Tibial nerve (tissue), 4 donors: Measurements from ENCODE around the gene EFNB3. TPM values are rescaled to one million over a fixed set of nuclear protein-coding genes. Genes with fewer than 3 reads are reported as not detected.

Source experiments
- DNase-seq, 2 donors: peaks; one replicate each; pipeline ENCODE4 v3.0.0-alpha.2; 2019; ENCODE audit warnings: low spot score in 2 of 2
- H3K27ac ChIP-seq, 4 donors: fragments of 200-600 bp; sonication (generic) in 3 of 4; one replicate each; pipeline ENCODE4 v1.5.1; 2017 to 2019; ENCODE audit warnings: mild to moderate bottlenecking in 1 of 4
- H3K27me3 ChIP-seq, 2 donors: fragments of 200-600 bp; sonication (generic) in 1 of 2; one replicate each; pipeline versions ENCODE4 v1.5.1 to v1.6.0; 2017 to 2019
- H3K36me3 ChIP-seq, 3 donors: fragments of 200-600 bp; sonication (generic); one replicate each; pipeline ENCODE4 v1.5.1; 2018 to 2019
- H3K4me1 ChIP-seq, 4 donors: fragments of 200-600 bp; sonication (generic) in 3 of 4; one replicate each; pipeline ENCODE4 v1.5.1; 2017 to 2019
- H3K4me3 ChIP-seq, 4 donors: fragments of 200-600 bp; sonication (generic) in 3 of 4; one replicate each; pipeline ENCODE4 v1.5.1; 2017 to 2019; ENCODE audit warnings: mild to moderate bottlenecking in 1 of 4, moderate library complexity in 1 of 4
- H3K9me3 ChIP-seq, 4 donors: fragments of 200-600 bp; sonication (generic) in 3 of 4; one replicate each; pipeline ENCODE4 v1.5.1; 2017 to 2019
- CTCF ChIP-seq, 5 experiments: fragments of 200-600 bp in 3 of 5; fragments of 450-650 bp in 2 of 5; sonication (generic) in 3 of 5; IDR thresholded peaks; one replicate each; pipeline ENCODE4 v1.5.1; 2016 to 2019; ENCODE audit warnings: antibody characterized with exemption in 5 of 5, mild to moderate bottlenecking in 3 of 5, moderate library complexity in 2 of 5
- EP300 ChIP-seq, 2 donors: sonication (generic); formaldehyde crosslinking; IDR thresholded peaks; one replicate each; pipeline ENCODE4 v1.6.1; 2017; ENCODE audit warnings: antibody characterized with exemption in 2 of 2, mild to moderate bottlenecking in 1 of 2
- POLR2A ChIP-seq, 2 donors: fragments of 450-650 bp; IDR thresholded peaks; one replicate each; pipeline ENCODE4 v1.6.1; 2017; ENCODE audit warnings: antibody characterized with exemption in 2 of 2, mild to moderate bottlenecking in 2 of 2, moderate library complexity in 2 of 2
- WGBS, 2 donors: methylation state at CpG; one replicate each; pipeline ENCODE4 v1.1.5; 2018; 5-methylcytosine and 5-hydroxymethylcytosine counted together
- total RNA-seq, 4 donors: library from RNA; depleted of rRNA; stranded (reverse); fragments of >200 nt; gene quantifications; one replicate each; pipeline ENCODE4 v1.1.0, GENCODE V29; 2016

EFNB3 gene
- total RNA-seq, 4 donors from 2014 or later, result 0.20 to 0.21 TPM; not detected in 2

- no peaks in the 10 kb centered on the region for H3K27me3 ChIP-seq
- peak overlapping the region; percentile 55 to 80 (median 80) for H3K4me3 ChIP-seq
- WGBS, 2 donors, result 12 to 13% methylated on average over 13 of the region's 13 CpGs
- no peaks in the 10 kb centered on the region for H3K9me3 ChIP-seq
- H3K36me3 ChIP-seq, result peaks cover 0 to 38% (median 0%) of the 10 kb centered on the region in 3 donors
- H3K27ac ChIP-seq, result peak overlapping the region in 3 of 4 donors; percentile 58 to 98 (median 73)
- DNase-seq, result no peak
- H3K4me1 ChIP-seq, result peaks cover 4 to 38% (median 18%) of the 10 kb centered on the region in 4 donors
- TF ChIP-seq CTCF (IDR thresholded peaks at IDR 0.05) (no peak), POLR2A (IDR thresholded peaks at IDR 0.05) (no peak), EP300 (IDR thresholded peaks at IDR 0.05) (no peak)
Observed at GRCh38 chr17:7688808-7689316, 16.1 kb upstream of the EFNB3 start.

- no peak for TF ChIP-seq EP300 (IDR thresholded peaks at IDR 0.05)
- no peak for TF ChIP-seq POLR2A (IDR thresholded peaks at IDR 0.05)
- no peak for TF ChIP-seq CTCF (IDR thresholded peaks at IDR 0.05)
- H3K9me3 ChIP-seq, result no peaks in the 10 kb centered on the region
- H3K27ac ChIP-seq, result no peak overlapping the region
- no peaks in the 10 kb centered on the region for H3K4me1 ChIP-seq
- no peaks in the 10 kb centered on the region for H3K27me3 ChIP-seq
- WGBS, 2 donors, result 91 to 98% methylated on average over 10 of the region's 10 CpGs
- peaks cover 0 to 85% (median 0%) of the 10 kb centered on the region in 3 donors for H3K36me3 ChIP-seq
- DNase-seq, result no peak
- no peak overlapping the region for H3K4me3 ChIP-seq
Observed at GRCh38 chr17:7695586-7695985, 9.4 kb upstream of the EFNB3 start.

GRCh38 chr17:7697828-7698588, 7.0 kb upstream of the EFNB3 start:
- H3K4me3 ChIP-seq, result no peak overlapping the region

GRCh38 chr17:7700510-7700909, 4.5 kb upstream of the EFNB3 start:
- H3K27ac ChIP-seq, result no peak overlapping the region
- no peak overlapping the region for H3K4me3 ChIP-seq
- no peaks in the 10 kb centered on the region for H3K9me3 ChIP-seq
- no peak for DNase-seq
- peaks cover 0 to 14% (median 9%) of the 10 kb centered on the region in 4 donors for H3K4me1 ChIP-seq
- peaks cover 0 to 29% of the 10 kb centered on the region in 2 donors for H3K27me3 ChIP-seq
- no peak for TF ChIP-seq POLR2A (IDR thresholded peaks at IDR 0.05)
- TF ChIP-seq EP300 (IDR thresholded peaks at IDR 0.05), result no peak
- TF ChIP-seq CTCF (IDR thresholded peaks at IDR 0.05), result no peak
- 87 to 96% methylated on average over 7 of the region's 7 CpGs for WGBS, 2 donors
- H3K36me3 ChIP-seq, result peaks cover 0 to 72% (median 17%) of the 10 kb centered on the region in 3 donors

More at GRCh38 chr17:7697828-7698588, 7.0 kb upstream of the EFNB3 start:
- Histone ChIP-seq H3K9me3 (no peaks in the 10 kb centered on the region), H3K36me3 (peaks cover 0 to 85% (median 15%) of the 10 kb centered on the region in 3 donors), H3K27me3 (peaks cover 0 to 4% of the 10 kb centered on the region in 2 donors), H3K27ac (no peak overlapping the region), H3K4me1 (no peaks in the 10 kb centered on the region)
- 96 to 97% methylated on average over 4 of the region's 4 CpGs for WGBS, 2 donors
- DNase-seq, result no peak
- TF ChIP-seq EP300 (IDR thresholded peaks at IDR 0.05) (no peak), CTCF (IDR thresholded peaks at IDR 0.05) (no peak), POLR2A (IDR thresholded peaks at IDR 0.05) (no peak)

- WGBS, 2 donors, result 89 to 94% methylated on average over 14 of the region's 14 CpGs
- no peak overlapping the region for H3K27ac ChIP-seq
- DNase-seq, result no peak
- TF ChIP-seq EP300 (IDR thresholded peaks at IDR 0.05), result no peak
- TF ChIP-seq POLR2A (IDR thresholded peaks at IDR 0.05), result no peak
- TF ChIP-seq CTCF (IDR thresholded peaks at IDR 0.05), result no peak
- peaks cover 0 to 16% (median 9%) of the 10 kb centered on the region in 4 donors for H3K4me1 ChIP-seq
- no peak overlapping the region for H3K4me3 ChIP-seq
- peaks cover 0 to 61% (median 17%) of the 10 kb centered on the region in 3 donors for H3K36me3 ChIP-seq
- H3K9me3 ChIP-seq, result no peaks in the 10 kb centered on the region
- H3K27me3 ChIP-seq, result peaks cover 0 to 40% of the 10 kb centered on the region in 2 donors
Observed at GRCh38 chr17:7701681-7702080, 3.3 kb upstream of the EFNB3 start.
